ENCODE data around the gene EGFL7. TPM values are rescaled to one million over a fixed set of nuclear protein-coding genes. Genes with fewer than 3 reads are reported as not detected.

EGFL7 gene
- total RNA-seq, 2 donors from 2014 or later = 5.7 TPM; not detected in 1

DNA sequence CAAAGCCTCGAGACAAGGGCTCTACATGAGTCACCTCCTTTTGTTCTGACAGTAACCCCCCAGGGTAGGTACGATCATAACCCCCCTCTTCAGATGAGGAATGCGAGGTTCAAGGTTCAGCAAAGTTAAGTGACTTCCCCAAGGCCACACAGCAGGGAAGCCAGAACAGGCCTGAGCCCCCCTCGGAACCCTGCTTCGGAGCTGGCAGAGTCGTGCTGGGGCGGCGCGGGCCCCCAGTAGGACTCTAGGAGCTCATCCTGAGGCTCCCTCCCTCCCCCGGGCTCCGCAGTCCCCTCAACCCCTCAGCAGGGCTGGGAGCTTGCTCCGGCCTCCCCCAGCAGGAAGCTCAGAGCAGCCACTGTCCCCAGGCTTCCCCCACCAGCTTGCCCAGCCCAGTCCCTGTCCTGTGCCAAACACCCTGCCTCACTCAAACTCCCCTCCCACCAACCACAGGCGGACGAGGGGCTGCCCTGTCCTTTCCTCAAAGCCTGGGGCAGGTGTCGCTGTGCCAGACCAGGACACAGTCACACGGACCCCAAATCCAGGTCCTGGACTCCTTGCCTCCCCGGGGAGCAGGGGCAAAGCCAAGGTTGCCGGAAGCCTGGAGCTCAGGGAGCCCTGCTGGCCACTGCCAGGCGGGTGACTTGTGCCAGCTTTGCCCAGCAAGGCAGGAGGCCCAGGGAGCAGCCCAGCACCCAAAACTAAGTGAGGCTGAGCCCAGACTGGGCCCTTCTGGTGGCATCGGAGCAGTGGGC lies 19.4 kb downstream of the EGFL7 start:
- Mint-ChIP-seq H3K27ac (no peak overlapping the region), H3K27me3 (no peaks in the 10 kb centered on the region), H3K4me3 (no peak overlapping the region), H3K4me1 (peaks cover 8% of the 10 kb centered on the region), H3K36me3 (ENCODE audit: low read depth) (no peaks in the 10 kb centered on the region)
- ATAC-seq (no peak), DNase-seq (no peak)
- no peaks in the 10 kb centered on the region for H3K9me3 ChIP-seq (ENCODE audit: control insufficient read depth, low read length, poor library complexity, severe bottlenecking)

DNA sequence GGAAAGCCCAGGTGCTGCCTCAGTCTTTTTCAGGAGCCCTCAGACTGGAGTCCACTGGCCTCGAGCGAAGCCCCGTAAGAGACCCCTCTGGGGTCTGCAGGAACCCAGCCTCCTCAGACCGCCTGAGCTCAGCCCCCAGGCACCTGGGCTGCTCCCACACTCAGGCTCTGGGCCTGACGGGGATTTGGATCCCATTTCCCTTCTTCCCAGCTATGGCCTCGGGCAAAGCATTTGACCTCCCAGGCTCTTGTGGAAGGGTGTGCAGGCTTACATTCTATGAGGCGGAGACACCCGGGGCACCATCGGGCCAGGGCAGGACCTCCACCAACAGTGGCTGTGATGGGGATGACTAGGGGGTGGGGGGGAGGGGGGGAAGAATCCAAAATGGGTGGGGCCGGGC lies 20.0 kb downstream of the EGFL7 start:
- Mint-ChIP-seq H3K27ac (no peak overlapping the region), H3K27me3 (no peaks in the 10 kb centered on the region), H3K4me1 (peaks cover 8% of the 10 kb centered on the region), H3K36me3 (ENCODE audit: low read depth) (no peaks in the 10 kb centered on the region), H3K4me3 (no peak overlapping the region)
- no peaks in the 10 kb centered on the region for H3K9me3 ChIP-seq (ENCODE audit: control insufficient read depth, low read length, poor library complexity, severe bottlenecking)
- DNase-seq = no peak
- no peak for ATAC-seq

DNA sequence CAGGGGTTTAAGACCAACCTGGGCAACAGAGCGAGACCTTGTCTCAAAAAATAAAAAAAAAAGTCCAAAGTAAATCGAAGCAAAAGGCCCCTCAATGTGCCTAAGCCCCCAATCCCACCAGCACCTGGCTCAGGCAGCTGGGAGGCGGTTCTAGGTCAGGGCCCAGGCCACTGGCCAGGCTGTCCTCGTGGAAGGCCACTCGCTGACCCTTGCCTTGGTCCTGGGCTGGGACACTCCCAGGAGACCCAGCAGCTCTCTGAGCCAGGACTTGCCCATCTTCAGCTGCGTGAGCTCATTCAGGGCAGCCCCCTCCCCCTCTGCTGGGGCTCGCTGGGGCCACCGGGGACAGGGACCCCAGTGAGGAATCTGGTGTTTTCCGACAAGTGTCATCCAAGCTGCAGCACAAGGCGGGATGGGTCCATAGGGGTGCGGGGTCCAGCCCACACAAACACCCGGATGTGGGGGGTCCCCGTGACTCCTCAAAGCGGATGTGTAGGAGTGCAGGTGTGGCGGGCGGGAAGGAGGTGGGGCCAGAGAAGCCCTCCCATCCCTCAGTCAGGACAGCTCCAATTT lies 20.5 kb downstream of the EGFL7 start:
- H3K4me3 Mint-ChIP-seq = no peak overlapping the region
- no peak for ATAC-seq

DNA sequence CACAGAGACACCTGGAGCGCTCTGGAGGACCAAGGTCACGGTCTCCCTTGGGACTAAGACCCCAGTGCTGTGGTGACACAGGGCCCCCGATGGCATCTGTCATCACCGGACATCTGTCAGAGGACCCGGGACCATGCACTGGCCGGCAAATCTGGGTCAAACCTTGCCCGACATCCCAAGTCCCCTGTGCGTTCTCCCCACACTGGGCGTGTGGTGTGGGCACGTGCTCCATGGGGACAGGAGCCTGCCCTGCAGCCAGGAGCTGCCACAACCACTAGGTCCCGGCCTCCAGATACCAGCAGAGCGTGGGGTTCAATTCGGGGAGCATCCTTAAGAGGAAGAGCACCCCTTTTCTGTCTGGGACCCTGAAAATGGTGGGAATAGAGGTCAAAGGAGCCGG lies 21.0 kb downstream of the EGFL7 start:
- no peaks in the 10 kb centered on the region for H3K9me3 ChIP-seq (ENCODE audit: control insufficient read depth, low read length, poor library complexity, severe bottlenecking)
- H3K27me3 Mint-ChIP-seq = no peaks in the 10 kb centered on the region
- no peak for ATAC-seq
- H3K27ac Mint-ChIP-seq = no peak overlapping the region
- peaks cover 8% of the 10 kb centered on the region for H3K4me1 Mint-ChIP-seq
- H3K36me3 Mint-ChIP-seq (ENCODE audit: low read depth) = no peaks in the 10 kb centered on the region
- no peak for DNase-seq
- H3K4me3 Mint-ChIP-seq = no peak overlapping the region

More for the DNA sequence above, 20.5 kb downstream of the EGFL7 start:
- no peak for DNase-seq
- no peaks in the 10 kb centered on the region for H3K9me3 ChIP-seq (ENCODE audit: control insufficient read depth, low read length, poor library complexity, severe bottlenecking)
- no peaks in the 10 kb centered on the region for H3K27me3 Mint-ChIP-seq
- H3K27ac Mint-ChIP-seq = no peak overlapping the region
- H3K4me1 Mint-ChIP-seq = peaks cover 8% of the 10 kb centered on the region
- no peaks in the 10 kb centered on the region for H3K36me3 Mint-ChIP-seq (ENCODE audit: low read depth)

DNA sequence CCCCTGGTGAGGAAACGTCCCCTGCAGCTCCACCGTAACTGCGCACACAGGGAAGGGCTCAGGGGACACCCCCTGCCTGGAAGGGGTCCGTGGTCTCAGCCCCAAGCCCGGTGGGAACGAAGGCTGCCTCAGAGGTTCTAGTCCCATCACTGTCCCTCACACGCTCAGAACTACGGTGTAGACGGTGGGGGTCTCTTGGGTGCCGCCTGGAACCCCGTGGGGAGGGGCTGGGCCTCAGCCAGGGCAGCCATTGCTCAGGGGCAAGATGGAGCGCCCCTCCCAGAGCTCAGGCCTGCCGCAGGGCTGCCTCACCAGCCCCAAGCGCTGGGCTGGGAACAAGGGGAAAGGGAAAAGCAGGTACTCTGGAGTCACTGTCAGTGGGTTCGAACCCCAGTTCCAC lies 21.6 kb downstream of the EGFL7 start:
- no peaks in the 10 kb centered on the region for H3K9me3 ChIP-seq (ENCODE audit: control insufficient read depth, low read length, poor library complexity, severe bottlenecking)
- H3K4me1 Mint-ChIP-seq = peaks cover 8% of the 10 kb centered on the region
- no peak overlapping the region for H3K27ac Mint-ChIP-seq
- no peaks in the 10 kb centered on the region for H3K36me3 Mint-ChIP-seq (ENCODE audit: low read depth)
- H3K4me3 Mint-ChIP-seq = no peak overlapping the region
- ATAC-seq (no peak), DNase-seq (no peak)
- no peaks in the 10 kb centered on the region for H3K27me3 Mint-ChIP-seq

DNA sequence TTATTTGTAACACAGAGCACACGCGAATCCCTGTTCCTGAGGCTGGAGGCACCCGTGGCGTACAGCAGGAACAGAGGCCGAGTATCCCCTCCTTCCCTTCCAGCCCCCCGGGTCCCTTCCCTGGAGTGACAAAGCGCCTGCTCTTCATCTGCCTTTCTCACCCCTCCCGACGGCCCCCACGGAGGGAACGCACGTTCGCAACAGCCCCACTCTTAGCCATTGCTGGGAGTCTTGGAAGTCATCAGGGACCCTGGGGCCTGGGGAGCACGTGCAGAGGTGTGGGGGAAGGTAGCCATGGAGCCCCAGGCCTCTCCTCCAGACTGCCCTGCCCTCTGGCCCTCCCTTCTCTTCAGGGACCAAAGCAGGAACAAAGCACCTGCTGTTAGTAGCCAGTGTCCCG lies 22.1 kb downstream of the EGFL7 start:
- ATAC-seq (no peak), DNase-seq (no peak)
- no peaks in the 10 kb centered on the region for H3K36me3 Mint-ChIP-seq (ENCODE audit: low read depth)
- H3K27me3 Mint-ChIP-seq = no peaks in the 10 kb centered on the region
- peaks cover 8% of the 10 kb centered on the region for H3K4me1 Mint-ChIP-seq
- H3K9me3 ChIP-seq (ENCODE audit: control insufficient read depth, low read length, poor library complexity, severe bottlenecking) = no peaks in the 10 kb centered on the region
- no peak overlapping the region for H3K27ac Mint-ChIP-seq
- H3K4me3 Mint-ChIP-seq = peak overlapping the region; percentile 15

DNA sequence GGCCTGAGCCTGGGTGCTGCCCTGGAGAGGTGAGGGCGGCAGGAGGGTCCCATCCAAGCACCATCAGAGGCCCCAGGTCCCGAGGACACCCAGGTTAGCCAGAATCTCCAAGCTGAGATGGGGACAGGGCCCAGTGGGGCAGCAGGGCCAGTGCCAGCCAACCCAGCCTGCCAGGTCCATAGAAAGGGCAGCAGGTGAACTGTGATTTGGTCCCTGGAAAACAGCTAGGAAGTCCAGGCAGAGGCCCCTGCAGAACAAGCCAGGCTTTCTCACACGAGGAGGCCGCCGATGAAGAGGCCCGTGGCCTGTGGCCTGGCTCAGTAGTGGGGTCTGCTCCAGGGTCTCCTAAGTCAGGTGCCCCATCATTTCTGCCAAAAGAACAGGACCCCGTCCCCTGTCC lies 22.5 kb downstream of the EGFL7 start:
- Mint-ChIP-seq H3K4me3 (peak overlapping the region; percentile 31), H3K4me1 (peaks cover 8% of the 10 kb centered on the region), H3K27me3 (no peaks in the 10 kb centered on the region), H3K27ac (no peak overlapping the region), H3K36me3 (ENCODE audit: low read depth) (no peaks in the 10 kb centered on the region)
- no peaks in the 10 kb centered on the region for H3K9me3 ChIP-seq (ENCODE audit: control insufficient read depth, low read length, poor library complexity, severe bottlenecking)
- DNase-seq (no peak), ATAC-seq (no peak)

DNA sequence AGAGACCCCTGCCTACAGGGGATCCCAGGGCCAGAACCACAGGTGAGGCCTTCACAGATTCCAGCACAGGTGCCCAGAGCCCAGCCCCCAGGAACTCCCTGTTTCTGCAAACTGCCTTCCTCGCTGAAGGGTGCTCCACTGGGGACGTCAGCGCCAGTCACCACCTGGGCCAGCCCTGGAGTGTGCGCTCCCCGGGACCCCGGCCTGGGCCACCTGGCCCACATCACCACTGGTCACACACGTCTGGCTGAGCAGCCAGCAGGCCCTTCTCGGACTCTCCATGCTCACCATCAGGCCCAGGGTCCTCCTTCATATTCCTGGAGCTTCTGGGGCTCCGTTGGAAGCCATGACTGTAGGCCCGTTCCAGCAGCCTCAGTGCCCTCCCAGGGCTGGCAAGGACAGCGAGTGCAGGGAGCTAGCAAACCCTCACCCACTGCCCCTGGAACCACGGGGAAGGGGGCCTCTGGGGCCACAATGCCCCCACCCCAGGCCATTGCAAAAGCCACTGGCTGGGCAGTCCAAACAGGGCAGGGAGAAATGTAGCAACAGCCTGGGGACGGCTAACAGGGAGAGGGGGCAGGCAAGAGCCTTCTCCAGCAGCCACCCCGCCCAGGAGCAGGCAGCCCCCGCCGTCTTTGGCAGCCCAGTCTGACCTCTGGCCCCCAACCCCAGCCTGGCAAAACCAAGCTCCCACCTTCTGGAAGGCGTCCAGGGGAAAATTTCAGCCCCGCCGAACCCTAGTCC lies 23.2 kb downstream of the EGFL7 start:
- Mint-ChIP-seq H3K4me1 (peaks cover 8% of the 10 kb centered on the region), H3K36me3 (ENCODE audit: low read depth) (no peaks in the 10 kb centered on the region), H3K4me3 (peak overlapping the region; percentile 77), H3K27ac (no peak overlapping the region), H3K27me3 (no peaks in the 10 kb centered on the region)
- H3K9me3 ChIP-seq (ENCODE audit: control insufficient read depth, low read length, poor library complexity, severe bottlenecking) = no peaks in the 10 kb centered on the region
- ATAC-seq (no peak), DNase-seq (no peak)

DNA sequence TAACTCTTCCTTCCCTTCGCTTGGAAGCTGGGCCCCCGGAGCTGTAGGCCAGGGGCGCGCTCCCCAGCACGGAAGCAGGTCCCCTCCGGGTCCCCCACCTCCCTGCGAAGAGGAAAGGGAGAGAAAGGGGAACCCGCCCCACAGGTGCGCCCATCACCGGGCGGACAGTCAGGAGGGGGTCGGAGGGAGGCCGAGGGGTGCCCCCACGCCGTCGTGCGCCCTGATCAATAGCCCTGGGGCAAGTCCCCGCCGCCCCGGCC lies 23.7 kb downstream of the EGFL7 start:
- no peak for ATAC-seq
- H3K4me3 Mint-ChIP-seq = peak overlapping the region; percentile 77
- no peaks in the 10 kb centered on the region for H3K9me3 ChIP-seq (ENCODE audit: control insufficient read depth, low read length, poor library complexity, severe bottlenecking)
- H3K36me3 Mint-ChIP-seq (ENCODE audit: low read depth) = no peaks in the 10 kb centered on the region
- DNase-seq = no peak
- no peaks in the 10 kb centered on the region for H3K27me3 Mint-ChIP-seq
- H3K27ac Mint-ChIP-seq = no peak overlapping the region
- peaks cover 8% of the 10 kb centered on the region for H3K4me1 Mint-ChIP-seq

DNA sequence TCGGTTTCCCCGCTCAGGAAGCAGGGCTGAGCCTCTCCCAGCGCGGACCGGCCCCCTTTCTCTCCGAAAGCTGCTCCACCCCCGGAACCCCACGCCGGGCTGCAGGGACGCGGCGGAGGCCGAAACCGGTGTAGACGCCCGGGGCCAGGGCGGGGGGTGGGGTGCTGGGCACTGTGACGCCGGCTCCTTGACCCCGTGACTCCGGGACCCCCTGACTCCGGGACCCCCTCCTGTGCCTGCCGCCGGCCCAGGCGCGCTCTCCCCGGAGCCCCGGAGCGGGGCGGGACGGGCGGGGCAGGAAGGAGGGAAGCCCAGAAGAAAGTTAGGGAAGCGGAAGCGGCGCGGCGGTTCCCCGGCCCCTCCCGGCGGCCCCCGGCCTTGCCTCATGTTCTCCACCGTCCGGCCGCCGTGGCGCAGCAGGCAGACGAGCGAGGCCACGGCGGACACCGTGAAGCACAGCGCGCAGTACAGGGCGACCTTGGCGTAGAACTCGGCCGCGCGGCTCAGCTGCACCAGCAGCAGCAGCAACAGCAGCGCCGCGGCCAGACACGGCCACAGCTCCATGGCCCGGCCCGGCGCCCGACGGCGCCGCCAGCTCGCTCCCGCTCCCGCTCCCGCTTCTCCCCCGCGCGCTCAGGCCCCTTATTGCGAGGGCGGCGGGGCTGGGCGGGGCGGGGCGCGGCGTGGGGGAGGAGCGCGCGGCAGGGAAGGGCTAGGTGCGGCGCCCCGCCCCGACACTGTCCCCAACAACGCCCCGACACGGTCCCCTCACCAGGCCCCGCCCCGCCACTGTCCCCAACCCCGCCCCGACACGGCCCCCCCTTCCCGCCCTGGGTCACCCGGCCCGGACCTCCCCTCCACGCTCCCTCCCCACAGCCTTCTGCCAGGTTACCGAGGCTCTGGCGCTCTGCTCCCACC lies 24.3 kb downstream of the EGFL7 start, which contains the start of gene AGPAT2:
TSS of gene AGPAT2 (minus strand) at position 664 of the 918 bp plus-strand sequence. CDS start at position 564, 100 bp downstream.
- H3K9me3 ChIP-seq (ENCODE audit: control insufficient read depth, low read length, poor library complexity, severe bottlenecking) = no peaks in the 10 kb centered on the region
- peak within 1 kb of the TSS; percentile 77 for H3K4me3 Mint-ChIP-seq
- ATAC-seq (peak; percentile 89), DNase-seq (peak; percentile 29 to 59 (median 49))
- H3K27me3 Mint-ChIP-seq = no peaks in the 10 kb centered on the region
- H3K27ac Mint-ChIP-seq = no peak within 1 kb of the TSS
- peaks cover 8% of the 10 kb centered on the region for H3K4me1 Mint-ChIP-seq
- H3K36me3 Mint-ChIP-seq (ENCODE audit: low read depth) = no peaks in the 10 kb centered on the region

DNA sequence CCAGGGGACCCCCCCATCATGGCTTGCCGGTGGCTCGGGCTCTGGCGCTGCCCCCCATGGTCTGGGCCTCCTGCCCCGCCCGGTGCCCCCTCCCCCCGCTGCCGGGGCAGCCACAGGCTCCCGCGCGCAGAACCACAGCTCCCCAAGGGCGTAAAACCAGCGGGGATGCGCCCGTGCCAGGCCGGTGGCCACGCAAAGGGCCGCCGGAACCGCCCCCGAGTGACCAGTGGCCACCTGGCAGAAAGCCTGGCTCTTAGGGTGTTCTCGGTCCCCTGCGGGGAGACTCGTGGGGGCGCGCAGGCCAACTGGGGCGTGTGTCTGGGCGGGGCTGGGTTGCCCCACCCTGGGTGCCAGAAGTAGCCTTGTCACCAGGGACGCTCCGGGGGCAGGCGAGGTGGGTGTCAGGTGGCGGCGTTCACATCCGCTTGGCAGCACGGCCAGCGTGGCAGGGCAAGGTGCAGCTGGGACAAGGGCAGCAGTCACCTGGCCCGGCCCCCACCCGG lies 25.1 kb downstream of the EGFL7 start:
- Mint-ChIP-seq H3K36me3 (ENCODE audit: low read depth) (no peaks in the 10 kb centered on the region), H3K4me1 (peaks cover 8% of the 10 kb centered on the region), H3K4me3 (peak overlapping the region; percentile 43), H3K27ac (no peak overlapping the region), H3K27me3 (no peaks in the 10 kb centered on the region)
- ATAC-seq (no peak), DNase-seq (no peak)
- no peaks in the 10 kb centered on the region for H3K9me3 ChIP-seq (ENCODE audit: control insufficient read depth, low read length, poor library complexity, severe bottlenecking)

DNA sequence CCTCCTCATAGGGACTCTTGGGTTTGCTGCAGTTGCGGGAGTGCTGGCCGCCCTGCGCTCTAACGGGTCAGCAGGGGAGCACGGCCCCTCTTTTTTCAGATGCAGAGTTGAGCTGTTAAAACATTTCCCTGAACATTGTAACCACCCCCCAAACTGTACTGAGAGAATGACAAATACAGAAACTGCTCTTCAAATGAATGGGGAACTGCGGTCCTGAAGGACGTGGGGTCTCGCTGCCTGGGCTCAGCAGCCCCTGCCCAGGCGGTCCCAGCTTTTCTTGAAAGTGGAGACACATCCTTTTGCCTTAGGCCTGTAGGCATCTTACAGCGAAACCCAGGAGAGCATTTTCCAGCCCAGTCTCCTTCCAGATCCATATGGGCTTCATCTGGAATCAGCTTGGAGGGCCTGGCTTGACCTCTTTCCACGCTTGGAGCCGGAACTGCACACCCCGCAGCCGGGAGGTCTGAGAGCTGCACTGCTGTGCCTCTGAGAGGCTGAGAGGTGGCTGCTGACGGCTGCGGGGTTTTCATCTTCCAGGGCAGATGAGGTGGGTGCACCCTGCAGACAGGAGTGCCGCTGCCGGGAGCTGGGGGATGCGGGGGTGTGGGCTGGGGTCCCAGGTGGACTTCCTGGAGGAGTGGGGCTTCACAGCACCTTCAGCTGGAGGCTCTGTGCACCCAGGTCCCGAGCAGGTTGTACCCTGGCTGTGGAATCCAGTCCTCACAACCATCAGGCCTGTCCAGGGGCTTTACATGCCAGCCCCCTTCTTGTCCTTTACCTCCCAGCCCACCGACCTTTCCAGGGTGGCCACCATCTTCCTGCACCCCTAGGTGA lies 25.8 kb downstream of the EGFL7 start:
- DNase-seq = no peak
- no peaks in the 10 kb centered on the region for H3K36me3 Mint-ChIP-seq (ENCODE audit: low read depth)
- H3K4me1 Mint-ChIP-seq = peaks cover 8% of the 10 kb centered on the region
- H3K27ac Mint-ChIP-seq = no peak overlapping the region
- peaks cover 5% of the 10 kb centered on the region for H3K27me3 Mint-ChIP-seq
- peak overlapping the region; percentile 43 for H3K4me3 Mint-ChIP-seq
- ATAC-seq = no peak
- H3K9me3 ChIP-seq (ENCODE audit: control insufficient read depth, low read length, poor library complexity, severe bottlenecking) = no peaks in the 10 kb centered on the region
